Measurements from ENCODE around the gene SPRR1A.

SPRR1A gene

GRCh38 chr1:152970495-152970894, 13.4 kb upstream of the SPRR1A start, which contains the start of gene SPRR4:
SPRR4 (plus strand) TSS chr1:152970648; CDS start chr1:152971891, 1,243 bp downstream.
- Histone ChIP-seq H3K9ac (ENCODE audit: low read length) (no peak within 1 kb of the TSS), H2AFZ (ENCODE audit: low read depth, low read length) (no peak within 1 kb of the TSS), H3K27me3 (ENCODE audit: low read depth, low read length) (peaks cover 37% of the 10 kb centered on the region), H3K27ac (ENCODE audit: low read length) (no peak within 1 kb of the TSS), H3K4me1 (ENCODE audit: low read length) (peaks cover 49% of the 10 kb centered on the region), H3K9me3 (ENCODE audit: insufficient read depth, low read length) (no peaks in the 10 kb centered on the region), H3K4me2 (ENCODE audit: low read length) (peak within 1 kb of the TSS; percentile 71), H3K79me2 (ENCODE audit: low read length) (no peaks in the 10 kb centered on the region), H3K36me3 (replicated peaks; ENCODE audit: low read depth, low read length) (no peaks in the 10 kb centered on the region), H4K20me1 (ENCODE audit: insufficient read depth, low read length) (no peaks in the 10 kb centered on the region), H3K4me3 (ENCODE audit: low read length) (no peak within 1 kb of the TSS)
- no peak for TF ChIP-seq EZH2phosphoT487 (IDR thresholded peaks at IDR 0.05; ENCODE audit: low read depth)
- TF ChIP-seq CTCF (IDR thresholded peaks at IDR 0.05; ENCODE audit: low read depth, low read length): no peak

- no peak overlapping the region for H2AFZ ChIP-seq (ENCODE audit: low read depth, low read length)
Measured at GRCh38 chr1:152972196-152972886, 11.5 kb upstream of the SPRR1A start.

GRCh38 chr1:152976688-152977087, 7.2 kb upstream of the SPRR1A start:
- Histone ChIP-seq H3K4me2 (ENCODE audit: low read length) (no peak overlapping the region), H3K27me3 (ENCODE audit: low read depth, low read length) (peaks cover 84% of the 10 kb centered on the region), H2AFZ (ENCODE audit: low read depth, low read length) (no peak overlapping the region), H4K20me1 (ENCODE audit: insufficient read depth, low read length) (no peaks in the 10 kb centered on the region), H3K27ac (ENCODE audit: low read length) (no peak overlapping the region), H3K4me3 (ENCODE audit: low read length) (no peak overlapping the region), H3K4me1 (ENCODE audit: low read length) (no peaks in the 10 kb centered on the region), H3K9ac (ENCODE audit: low read length) (no peak overlapping the region), H3K9me3 (ENCODE audit: insufficient read depth, low read length) (no peaks in the 10 kb centered on the region), H3K36me3 (replicated peaks; ENCODE audit: low read depth, low read length) (no peaks in the 10 kb centered on the region), H3K79me2 (ENCODE audit: low read length) (no peaks in the 10 kb centered on the region)
- no peak for TF ChIP-seq CTCF (IDR thresholded peaks at IDR 0.05; ENCODE audit: low read depth, low read length)
- no peak for TF ChIP-seq EZH2phosphoT487 (IDR thresholded peaks at IDR 0.05; ENCODE audit: low read depth)

More at GRCh38 chr1:152972196-152972886, 11.5 kb upstream of the SPRR1A start:
- peaks cover 35% of the 10 kb centered on the region for H3K4me1 ChIP-seq (ENCODE audit: low read length)
- no peaks in the 10 kb centered on the region for H3K79me2 ChIP-seq (ENCODE audit: low read length)
- TF ChIP-seq EZH2phosphoT487 (IDR thresholded peaks at IDR 0.05; ENCODE audit: low read depth): no peak
- no peak for TF ChIP-seq CTCF (IDR thresholded peaks at IDR 0.05; ENCODE audit: low read depth, low read length)
- no peaks in the 10 kb centered on the region for H3K36me3 ChIP-seq (replicated peaks; ENCODE audit: low read depth, low read length)
- no peak overlapping the region for H3K4me3 ChIP-seq (ENCODE audit: low read length)
- H3K27me3 ChIP-seq (ENCODE audit: low read depth, low read length): peaks cover 45% of the 10 kb centered on the region
- no peak overlapping the region for H3K9ac ChIP-seq (ENCODE audit: low read length)
- H4K20me1 ChIP-seq (ENCODE audit: insufficient read depth, low read length): no peaks in the 10 kb centered on the region
- H3K27ac ChIP-seq (ENCODE audit: low read length): no peak overlapping the region
- no peak overlapping the region for H3K4me2 ChIP-seq (ENCODE audit: low read length)
- H3K9me3 ChIP-seq (ENCODE audit: insufficient read depth, low read length): no peaks in the 10 kb centered on the region

GRCh38 chr1:152977614-152978013, 6.3 kb upstream of the SPRR1A start:
- H3K9ac ChIP-seq (ENCODE audit: low read length): no peak overlapping the region
- TF ChIP-seq CTCF (IDR thresholded peaks at IDR 0.05; ENCODE audit: low read depth, low read length) (no peak), EZH2phosphoT487 (IDR thresholded peaks at IDR 0.05; ENCODE audit: low read depth) (no peak)

More at GRCh38 chr1:152977614-152978013, 6.3 kb upstream of the SPRR1A start:
- Histone ChIP-seq H3K27me3 (ENCODE audit: low read depth, low read length) (peaks cover 85% of the 10 kb centered on the region), H4K20me1 (ENCODE audit: insufficient read depth, low read length) (no peaks in the 10 kb centered on the region), H3K27ac (ENCODE audit: low read length) (no peak overlapping the region), H3K4me2 (ENCODE audit: low read length) (no peak overlapping the region), H3K36me3 (replicated peaks; ENCODE audit: low read depth, low read length) (no peaks in the 10 kb centered on the region), H2AFZ (ENCODE audit: low read depth, low read length) (no peak overlapping the region), H3K4me3 (ENCODE audit: low read length) (no peak overlapping the region), H3K79me2 (ENCODE audit: low read length) (no peaks in the 10 kb centered on the region), H3K9me3 (ENCODE audit: insufficient read depth, low read length) (no peaks in the 10 kb centered on the region), H3K4me1 (ENCODE audit: low read length) (no peaks in the 10 kb centered on the region)

Data from OCI-LY3 (cell line).